ENCODE measurements around the gene SKOR1.

Gene SKOR1

GRCh38 chr15:67823314-67824196 lies 1.8 kb upstream of the SKOR1 start:
- TF ChIP-seq SIN3A (IDR thresholded peaks at IDR 0.05; ENCODE audit: borderline replicate concordance, insufficient read depth, low read length): no peak
- TF ChIP-seq REST (IDR thresholded peaks at IDR 0.05; ENCODE audit: insufficient read depth in 1 of 2, low read depth in 2 of 2, low read length in 2 of 2): peak in 1 of 2 experiments; percentile 13; a peak in 1 of 4 replicates

GRCh38 chr15:67824197-67824968 lies 926 bp upstream of the SKOR1 start:
- TF ChIP-seq FOXP2 (optimal IDR thresholded peaks at IDR 0.05; ENCODE audit: borderline replicate concordance, extremely low read depth, extremely low read length, insufficient read depth): no peak
- TF ChIP-seq POLR2AphosphoS5 (IDR thresholded peaks at IDR 0.05; ENCODE audit: low read depth, low read length): no peak
- TF ChIP-seq TAF1 (IDR thresholded peaks at IDR 0.05; ENCODE audit: borderline replicate concordance, insufficient read depth, low read length): no peak
- TF ChIP-seq SIN3A (IDR thresholded peaks at IDR 0.05; ENCODE audit: borderline replicate concordance, insufficient read depth, low read length): no peak
- TF ChIP-seq REST (IDR thresholded peaks at IDR 0.05; ENCODE audit: insufficient read depth in 1 of 2, low read depth in 2 of 2, low read length in 2 of 2): no peak

GRCh38 chr15:67825881-67826716 lies 790 bp downstream of the SKOR1 start:
- TF ChIP-seq TAF1 (IDR thresholded peaks at IDR 0.05; ENCODE audit: borderline replicate concordance, insufficient read depth, low read length) (no peak), SIN3A (IDR thresholded peaks at IDR 0.05; ENCODE audit: borderline replicate concordance, insufficient read depth, low read length) (no peak), FOXP2 (optimal IDR thresholded peaks at IDR 0.05; ENCODE audit: borderline replicate concordance, extremely low read depth, extremely low read length, insufficient read depth) (no peak), REST (IDR thresholded peaks at IDR 0.05; ENCODE audit: insufficient read depth in 1 of 2, low read depth in 2 of 2, low read length in 2 of 2) (no peak), POLR2AphosphoS5 (IDR thresholded peaks at IDR 0.05; ENCODE audit: low read depth, low read length) (no peak)

GRCh38 chr15:67826717-67827561 lies 1.6 kb downstream of the SKOR1 start:
- TF ChIP-seq TAF1 (IDR thresholded peaks at IDR 0.05; ENCODE audit: borderline replicate concordance, insufficient read depth, low read length) (no peak), FOXP2 (optimal IDR thresholded peaks at IDR 0.05; ENCODE audit: borderline replicate concordance, extremely low read depth, extremely low read length, insufficient read depth) (no peak), SIN3A (IDR thresholded peaks at IDR 0.05; ENCODE audit: borderline replicate concordance, insufficient read depth, low read length) (no peak), REST (IDR thresholded peaks at IDR 0.05; ENCODE audit: insufficient read depth in 1 of 2, low read depth in 2 of 2, low read length in 2 of 2) (no peak), POLR2AphosphoS5 (IDR thresholded peaks at IDR 0.05; ENCODE audit: low read depth, low read length) (no peak)

All from PFSK-1 (cell line).